ENCODE data around the gene RBM14. TPM values are rescaled to one million over a fixed set of nuclear protein-coding genes. Genes with fewer than 3 reads are reported as not detected.

Gene RBM14
- polyA plus RNA-seq, 3 donors, result 21.9 to 46.7 (median 42.6) TPM

DNA sequence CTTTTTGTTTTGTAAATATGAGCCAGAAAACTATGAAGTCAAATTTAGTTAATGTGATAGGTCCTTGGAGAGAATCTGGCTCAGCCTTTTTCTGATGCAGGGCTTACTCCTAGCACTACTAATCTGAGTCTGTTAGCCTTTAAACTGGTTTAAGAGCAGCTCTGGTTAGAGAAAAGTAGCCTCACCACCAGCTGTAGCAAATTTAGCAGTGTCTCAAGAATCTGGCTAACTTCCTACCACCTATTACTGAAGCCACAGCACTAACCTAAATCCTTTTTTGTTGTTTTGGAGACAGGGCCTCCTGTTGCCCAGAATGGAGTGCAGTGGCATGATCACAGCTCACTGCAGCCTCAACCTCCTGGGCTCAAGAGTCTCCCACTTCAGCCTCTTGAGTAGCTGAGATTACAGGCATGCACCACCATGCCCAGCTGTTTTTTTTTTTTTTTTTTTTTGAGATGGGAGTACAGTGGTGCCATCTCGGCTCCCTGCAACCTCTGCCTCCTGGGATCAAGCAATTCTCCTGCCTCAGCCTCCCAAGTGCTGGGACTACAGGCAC lies 47.4 kb downstream of the RBM14 start:
- DNase-seq, result no peak
- Histone ChIP-seq H3K79me2 (ENCODE audit: insufficient read depth, low read length) (peaks cover 60% of the 10 kb centered on the region), H3K4me2 (replicated peaks; ENCODE audit: extremely low read depth, low read length, poor library complexity, severe bottlenecking) (no peak overlapping the region), H3K4me1 (ENCODE audit: control insufficient read depth in 1 of 2, insufficient read depth in 2 of 2, low read length in 2 of 2) (peaks cover 12 to 13% of the 10 kb centered on the region in 2 donors), H4K20me1 (ENCODE audit: insufficient read depth, low read length) (peaks cover 41% of the 10 kb centered on the region), H3K27me3 (ENCODE audit: control insufficient read depth in 2 of 2, insufficient read depth in 2 of 2, low read length in 2 of 2) (no peaks in the 10 kb centered on the region), H3K4me3 (replicated peaks in 1 of 3; ENCODE audit: low read depth in 2 of 3, low read length in 3 of 3) (no peak overlapping the region), H3K9ac (ENCODE audit: insufficient read depth, low read length, poor library complexity, severe bottlenecking) (no peak overlapping the region), H3K9me3 (replicated peaks in 1 of 2; ENCODE audit: control insufficient read depth in 1 of 2, insufficient read depth in 1 of 2, low read length in 2 of 2) (no peaks in the 10 kb centered on the region), H2AFZ (ENCODE audit: insufficient read depth, low read depth, low read length, poor library complexity, severe bottlenecking) (no peak overlapping the region), H3K27ac (ENCODE audit: low read depth in 1 of 2, low read length in 2 of 2) (no peak overlapping the region), H3K36me3 (replicated peaks in 1 of 2; ENCODE audit: control insufficient read depth in 1 of 2, insufficient read depth in 2 of 2, low read length in 2 of 2) (peaks cover 45 to 73% of the 10 kb centered on the region in 2 donors)
- Mint-ChIP-seq H3K4me3 (no peak overlapping the region), H3K27me3 (ENCODE audit: low read depth in 3 of 3) (no peaks in the 10 kb centered on the region), H3K36me3 (peaks cover 50 to 81% of the 10 kb centered on the region in 2 donors), H3K9me3 (no peaks in the 10 kb centered on the region), H3K27ac (peak overlapping the region in 1 of 7 donors; percentile 21), H3K4me1 (peaks cover 10% of the 10 kb centered on the region)
- TF ChIP-seq, protein P1, sequence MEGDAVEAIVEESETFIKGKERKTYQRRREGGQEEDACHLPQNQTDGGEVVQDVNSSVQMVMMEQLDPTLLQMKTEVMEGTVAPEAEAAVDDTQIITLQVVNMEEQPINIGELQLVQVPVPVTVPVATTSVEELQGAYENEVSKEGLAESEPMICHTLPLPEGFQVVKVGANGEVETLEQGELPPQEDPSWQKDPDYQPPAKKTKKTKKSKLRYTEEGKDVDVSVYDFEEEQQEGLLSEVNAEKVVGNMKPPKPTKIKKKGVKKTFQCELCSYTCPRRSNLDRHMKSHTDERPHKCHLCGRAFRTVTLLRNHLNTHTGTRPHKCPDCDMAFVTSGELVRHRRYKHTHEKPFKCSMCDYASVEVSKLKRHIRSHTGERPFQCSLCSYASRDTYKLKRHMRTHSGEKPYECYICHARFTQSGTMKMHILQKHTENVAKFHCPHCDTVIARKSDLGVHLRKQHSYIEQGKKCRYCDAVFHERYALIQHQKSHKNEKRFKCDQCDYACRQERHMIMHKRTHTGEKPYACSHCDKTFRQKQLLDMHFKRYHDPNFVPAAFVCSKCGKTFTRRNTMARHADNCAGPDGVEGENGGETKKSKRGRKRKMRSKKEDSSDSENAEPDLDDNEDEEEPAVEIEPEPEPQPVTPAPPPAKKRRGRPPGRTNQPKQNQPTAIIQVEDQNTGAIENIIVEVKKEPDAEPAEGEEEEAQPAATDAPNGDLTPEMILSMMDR (IDR thresholded peaks at IDR 0.05), result no peak
- WGBS (ENCODE audit: insufficient coverage), result no CpG with 5 or more reads among the region's 1 CpG
- intact Hi-C loops (cut with micrococcal nuclease), result no loop called here

DNA sequence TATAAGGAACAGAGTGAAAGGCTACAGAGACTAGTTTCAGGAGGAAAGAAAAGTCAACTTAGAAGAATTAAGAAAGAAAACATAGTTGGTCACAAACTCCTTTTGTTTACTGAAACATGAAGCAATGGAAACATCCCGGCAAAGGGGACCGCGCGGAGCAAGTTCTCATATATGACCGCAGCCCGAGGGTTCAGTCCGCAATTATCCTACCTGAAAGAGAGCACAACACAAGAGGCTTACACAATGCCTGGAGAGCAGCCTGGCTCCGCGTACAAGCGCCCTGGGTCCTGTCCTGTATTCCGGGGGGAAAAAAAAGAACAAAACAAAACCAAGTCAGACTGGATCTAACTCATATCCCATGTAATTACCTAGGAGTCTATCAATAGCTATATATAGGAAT lies 48.9 kb downstream of the RBM14 start:
- Mint-ChIP-seq H3K27me3 (ENCODE audit: low read depth in 3 of 3) (no peaks in the 10 kb centered on the region), H3K36me3 (peaks cover 50 to 83% of the 10 kb centered on the region in 2 donors), H3K4me1 (peaks cover under 1% of the 10 kb centered on the region), H3K4me3 (no peak overlapping the region), H3K9me3 (no peaks in the 10 kb centered on the region), H3K27ac (peak overlapping the region in 1 of 7 donors; percentile 44)
- Histone ChIP-seq H3K79me2 (ENCODE audit: insufficient read depth, low read length) (peaks cover 72% of the 10 kb centered on the region), H4K20me1 (ENCODE audit: insufficient read depth, low read length) (peaks cover 33% of the 10 kb centered on the region), H3K9ac (ENCODE audit: insufficient read depth, low read length, poor library complexity, severe bottlenecking) (no peak overlapping the region), H2AFZ (ENCODE audit: insufficient read depth, low read depth, low read length, poor library complexity, severe bottlenecking) (no peak overlapping the region), H3K4me2 (replicated peaks; ENCODE audit: extremely low read depth, low read length, poor library complexity, severe bottlenecking) (no peak overlapping the region), H3K4me1 (ENCODE audit: control insufficient read depth in 1 of 2, insufficient read depth in 2 of 2, low read length in 2 of 2) (peaks cover under 1% of the 10 kb centered on the region in 2 donors), H3K36me3 (replicated peaks in 1 of 2; ENCODE audit: control insufficient read depth in 1 of 2, insufficient read depth in 2 of 2, low read length in 2 of 2) (peaks cover 49 to 88% of the 10 kb centered on the region in 2 donors), H3K4me3 (replicated peaks in 1 of 3; ENCODE audit: low read depth in 2 of 3, low read length in 3 of 3) (no peak overlapping the region), H3K9me3 (replicated peaks in 1 of 2; ENCODE audit: control insufficient read depth in 1 of 2, insufficient read depth in 1 of 2, low read length in 2 of 2) (no peaks in the 10 kb centered on the region), H3K27ac (ENCODE audit: low read depth in 1 of 2, low read length in 2 of 2) (no peak overlapping the region), H3K27me3 (ENCODE audit: control insufficient read depth in 2 of 2, insufficient read depth in 2 of 2, low read length in 2 of 2) (no peaks in the 10 kb centered on the region)
- TF ChIP-seq, protein P1 (IDR thresholded peaks at IDR 0.05), result no peak
- WGBS (ENCODE audit: insufficient coverage), result 99% methylated on average over 9 of the region's 11 CpGs
- intact Hi-C loops (cut with micrococcal nuclease), result no loop called here
- DNase-seq, result no peak

All from CD14-positive monocyte (primary cell).